ENCODE data around the gene TIMM10B. TPM values are rescaled to one million over a fixed set of nuclear protein-coding genes. Genes with fewer than 3 reads are reported as not detected.

TIMM10B gene, protein sequence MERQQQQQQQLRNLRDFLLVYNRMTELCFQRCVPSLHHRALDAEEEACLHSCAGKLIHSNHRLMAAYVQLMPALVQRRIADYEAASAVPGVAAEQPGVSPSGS
- 83.2 TPM for total RNA-seq

DNA sequence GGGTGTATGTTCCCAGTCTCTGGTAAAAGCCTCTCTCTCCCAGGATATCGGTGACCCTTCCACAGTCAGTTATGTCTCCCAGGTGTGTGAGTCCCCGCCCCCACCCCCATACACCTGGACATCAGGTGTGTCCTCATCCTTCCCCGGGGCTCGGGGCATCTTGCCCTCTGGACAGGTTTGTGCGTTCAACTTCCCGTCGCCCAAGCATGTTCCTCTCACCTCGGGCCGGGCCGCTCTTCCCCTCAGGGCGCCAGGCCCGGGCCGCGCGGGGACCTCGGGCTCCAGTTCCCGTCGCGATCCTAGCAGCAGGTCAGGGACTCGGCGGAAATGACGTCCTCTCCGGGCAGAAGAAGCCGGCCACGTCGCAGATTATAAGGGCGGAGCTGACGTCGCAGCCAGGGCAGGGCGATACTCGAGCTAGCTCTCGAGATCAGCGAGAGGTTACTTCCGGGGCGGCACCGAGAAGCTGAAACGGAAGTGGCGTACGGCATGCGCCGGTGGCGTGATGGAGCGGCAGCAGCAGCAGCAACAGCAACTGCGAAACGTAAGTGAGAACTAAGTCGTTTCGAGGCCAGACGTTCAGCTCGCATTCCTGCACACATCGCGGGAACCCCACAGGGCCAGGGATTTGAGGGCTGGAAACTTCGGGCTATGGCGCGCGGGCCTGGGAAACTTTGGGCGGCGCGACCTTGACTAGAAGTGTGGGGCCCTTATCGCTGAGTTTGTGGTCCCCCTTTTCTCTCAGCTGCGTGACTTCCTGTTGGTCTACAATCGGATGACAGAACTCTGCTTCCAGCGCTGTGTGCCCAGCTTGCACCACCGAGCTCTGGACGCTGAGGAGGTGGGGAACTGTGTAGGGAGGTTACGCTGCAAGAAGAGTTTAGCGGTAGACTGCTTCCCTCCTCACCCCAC is at the start of gene TIMM10B, which contains the start of gene ARFIP2:
Gene TIMM10B, plus strand, starts transcription at position 490 of the 912 bp plus-strand sequence. Its CDS starts 16 bp downstream, at position 506.
Gene ARFIP2, minus strand, starts transcription at position 320 of the 912 bp plus-strand sequence. CDS start 910 bp downstream, outside the sequence.
- DNase-seq (ENCODE audit: low read depth in 2 of 3, low spot score in 2 of 3) = peak; percentile 89 to 98 (median 98)

DNA sequence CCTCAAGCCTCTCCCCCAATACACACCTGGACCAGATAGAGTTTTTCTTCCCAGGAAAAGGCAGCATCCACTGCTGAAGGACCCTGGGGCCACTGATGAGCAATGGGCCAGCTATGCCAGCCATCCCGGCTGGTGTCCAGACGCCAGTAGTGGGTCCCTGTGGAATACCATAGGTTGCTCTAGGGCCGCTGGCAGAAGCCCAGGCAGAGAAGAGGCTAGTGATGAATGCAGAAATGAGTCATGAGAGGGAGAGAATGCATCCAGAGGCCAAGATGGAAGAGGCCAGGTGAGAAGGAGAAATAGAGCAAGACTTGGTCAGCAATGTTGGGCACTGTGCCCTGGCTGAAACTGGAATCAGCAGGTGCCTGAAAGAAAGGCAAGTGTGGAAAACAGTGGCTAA is 49.4 kb upstream of the TIMM10B start:
- DNase-seq (ENCODE audit: low read depth in 2 of 3, low spot score in 2 of 3) = no peak

DNA sequence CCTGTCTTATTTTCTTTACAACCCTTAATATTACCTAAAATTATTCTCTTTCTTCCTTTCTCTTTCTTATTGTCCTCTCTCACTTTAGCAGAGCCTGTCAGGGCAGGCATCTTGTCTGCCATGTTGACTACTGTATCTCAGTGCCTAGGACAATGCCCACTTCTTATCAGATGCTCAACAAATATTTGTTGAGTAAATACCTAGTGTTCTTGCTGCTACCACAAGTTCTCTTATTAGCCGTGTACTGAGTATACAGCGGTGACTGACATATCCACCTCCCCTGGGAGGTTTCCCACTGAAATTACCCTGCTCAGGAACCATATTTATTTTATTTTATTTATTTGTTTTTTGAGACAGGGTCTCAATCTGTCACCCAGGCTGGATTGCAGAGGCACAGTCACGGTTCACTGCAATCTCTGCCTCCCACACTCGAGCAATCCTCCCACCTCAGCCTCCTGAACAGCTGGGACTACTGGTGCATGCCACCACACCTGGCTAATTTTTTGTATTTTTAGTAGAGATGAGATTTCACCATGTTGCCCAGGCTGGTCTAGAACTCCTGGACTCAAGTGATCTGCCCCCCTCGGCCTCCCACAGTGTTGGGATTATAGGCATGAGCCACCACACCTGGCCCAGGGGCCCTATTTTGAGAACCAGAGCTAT is 47.2 kb upstream of the TIMM10B start:
- DNase-seq (ENCODE audit: low read depth in 2 of 3, low spot score in 2 of 3) = no peak

DNA sequence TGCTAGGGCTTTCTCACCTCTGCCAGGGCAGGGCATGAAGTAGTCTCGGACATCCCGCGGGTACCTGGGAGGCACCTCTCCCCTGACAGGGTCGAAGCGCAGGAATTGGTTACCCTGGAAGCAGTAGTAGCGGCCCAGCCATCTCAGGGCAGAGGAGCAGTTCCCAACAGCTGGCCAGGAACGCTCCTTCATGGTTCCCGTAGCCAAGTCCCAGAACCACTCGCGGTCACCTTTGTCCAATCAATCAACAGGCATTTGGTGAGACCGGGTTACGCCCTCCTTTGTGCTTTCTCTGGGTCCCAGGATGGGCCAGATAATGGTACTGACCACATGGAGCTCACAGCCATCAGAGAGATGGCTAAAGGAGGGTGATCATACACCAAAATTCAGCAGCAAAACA is 43.9 kb upstream of the TIMM10B start:
- no peak for DNase-seq (ENCODE audit: low read depth in 2 of 3, low spot score in 2 of 3)

DNA sequence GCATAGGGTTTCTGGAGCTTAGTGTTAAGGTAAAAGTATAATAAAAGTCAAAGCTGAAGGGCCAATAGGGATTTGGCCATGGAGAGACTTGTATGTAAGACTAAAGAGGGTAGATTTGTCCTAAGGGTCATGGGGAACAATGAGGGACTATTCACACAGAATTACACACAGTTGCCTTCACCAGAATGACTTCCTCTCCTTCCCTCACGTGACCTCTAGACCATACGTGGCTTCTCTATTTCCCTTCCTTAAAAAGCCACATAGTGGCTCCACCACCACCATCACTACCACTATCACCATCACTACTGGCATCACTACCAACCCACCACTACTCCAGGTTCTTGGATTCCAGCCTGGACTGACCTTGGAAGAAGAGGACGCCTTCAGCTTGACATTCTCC is 43.3 kb upstream of the TIMM10B start:
- peak in 2 of 3 donors; percentile 35 to 59 for DNase-seq (ENCODE audit: low read depth in 2 of 3, low spot score in 2 of 3)

DNA sequence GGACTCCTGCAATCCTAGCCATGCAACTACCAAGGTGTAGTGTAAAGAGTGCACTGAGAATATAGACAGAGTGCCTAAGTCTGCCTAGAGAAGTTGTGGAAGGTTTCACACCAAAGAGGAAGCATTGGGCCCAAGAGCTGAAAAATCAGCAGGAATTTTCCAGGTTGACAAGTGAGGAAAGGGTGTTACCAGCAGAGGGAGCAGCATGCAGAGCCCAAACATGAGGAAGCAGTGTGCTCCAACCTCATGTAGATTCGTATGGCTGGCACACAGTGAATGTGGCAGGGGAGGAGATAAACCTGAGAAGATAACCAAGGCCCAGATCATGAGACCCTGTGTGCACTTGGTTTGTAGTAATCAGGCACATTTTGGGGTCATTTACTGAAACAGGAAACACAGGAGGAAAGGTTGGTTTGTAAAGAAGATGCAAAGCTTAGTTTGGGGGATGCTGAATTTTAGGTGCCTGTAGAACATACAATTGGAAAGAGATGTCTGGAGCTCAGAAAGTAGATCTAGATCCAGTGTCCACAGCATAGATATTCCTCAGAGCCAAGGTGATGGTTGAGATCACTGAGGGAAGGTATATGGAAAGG is 42.2 kb upstream of the TIMM10B start:
- peak in 2 of 3 donors; percentile 48 to 59 for DNase-seq (ENCODE audit: low read depth in 2 of 3, low spot score in 2 of 3)

DNA sequence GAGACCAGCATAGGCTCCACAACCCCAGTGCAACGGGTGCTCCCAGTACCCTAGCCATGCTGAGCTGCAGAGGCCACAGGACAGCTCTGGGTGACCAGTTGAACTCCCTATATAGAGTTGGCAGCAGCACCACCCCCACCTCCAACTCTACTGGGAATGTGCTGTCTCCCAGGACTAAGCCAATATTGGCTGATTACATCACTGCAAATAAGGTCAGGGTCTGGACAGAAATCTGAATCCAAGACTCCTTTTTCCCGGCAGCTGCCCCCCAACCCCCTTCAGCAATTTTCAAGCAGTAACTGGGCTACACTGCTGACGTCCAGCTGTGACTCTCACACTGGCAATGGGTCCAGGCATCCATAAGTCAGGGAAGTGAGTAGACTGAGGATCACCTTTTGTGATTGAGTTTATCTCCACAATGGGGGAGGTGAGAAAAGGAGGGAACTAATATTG is 40.4 kb upstream of the TIMM10B start, which contains the start of gene HPX:
Gene HPX, minus strand, starts transcription at position 82 of the 453 bp plus-strand sequence. Its CDS starts 24 bp downstream, at position 58.
- DNase-seq (ENCODE audit: low read depth in 2 of 3, low spot score in 2 of 3) = no peak

DNA sequence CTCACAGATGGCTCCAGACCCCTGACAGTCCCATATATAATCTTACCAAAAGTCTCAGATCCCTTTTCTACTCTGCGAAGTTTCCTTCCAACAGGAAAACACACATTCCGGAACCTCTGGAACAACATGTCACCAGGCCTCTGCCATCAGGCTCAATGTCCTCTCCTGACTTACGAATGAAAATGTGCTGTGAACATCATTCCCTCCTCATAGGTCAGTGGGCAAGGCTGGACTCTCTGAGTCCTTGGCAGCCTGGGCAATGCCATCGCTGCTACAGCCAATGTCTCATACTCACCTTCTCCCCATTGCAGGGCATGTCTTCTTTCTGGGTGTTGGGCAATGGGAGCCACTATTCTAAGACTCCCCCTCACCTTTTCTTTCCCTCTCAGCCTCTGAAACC is 38.9 kb upstream of the TIMM10B start:
- no peak for DNase-seq (ENCODE audit: low read depth in 2 of 3, low spot score in 2 of 3)

DNA sequence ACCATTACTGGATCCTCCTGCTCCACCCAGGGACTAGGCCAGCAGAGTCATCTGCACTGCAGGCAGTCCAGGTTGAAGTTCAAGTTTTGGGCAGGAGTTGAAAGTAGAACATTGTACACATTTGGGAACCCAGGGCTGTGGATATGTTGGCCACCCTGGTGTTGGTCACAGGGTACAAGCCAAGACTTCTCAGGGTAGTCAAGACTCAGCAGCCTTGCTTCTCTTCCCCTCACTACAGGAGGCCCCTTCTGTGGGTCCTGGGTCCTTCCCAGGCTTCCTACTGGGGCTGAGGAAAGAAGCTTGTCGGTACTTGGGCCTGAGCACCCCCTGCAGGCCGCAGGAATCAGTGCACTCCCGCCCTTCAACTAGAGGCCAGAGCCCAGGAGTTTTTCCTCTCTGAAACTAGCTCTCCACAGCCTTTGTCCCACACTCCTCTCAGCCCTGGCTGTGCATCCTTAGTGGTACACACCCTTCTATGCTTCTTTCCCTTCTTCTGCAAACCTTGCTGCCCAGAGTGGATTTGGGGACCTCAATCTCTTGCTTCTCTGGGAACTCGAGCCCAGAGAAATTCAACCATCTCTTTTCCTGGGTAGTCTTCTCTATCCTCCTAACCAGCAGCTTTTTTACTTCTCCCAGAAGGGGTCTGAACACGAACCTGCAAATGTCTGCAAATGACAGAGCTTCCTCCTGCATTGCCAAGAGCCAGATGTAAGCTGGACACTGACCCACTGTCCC is 37.9 kb upstream of the TIMM10B start:
- peak; percentile 37 to 61 (median 42) for DNase-seq (ENCODE audit: low read depth in 2 of 3, low spot score in 2 of 3)

DNA sequence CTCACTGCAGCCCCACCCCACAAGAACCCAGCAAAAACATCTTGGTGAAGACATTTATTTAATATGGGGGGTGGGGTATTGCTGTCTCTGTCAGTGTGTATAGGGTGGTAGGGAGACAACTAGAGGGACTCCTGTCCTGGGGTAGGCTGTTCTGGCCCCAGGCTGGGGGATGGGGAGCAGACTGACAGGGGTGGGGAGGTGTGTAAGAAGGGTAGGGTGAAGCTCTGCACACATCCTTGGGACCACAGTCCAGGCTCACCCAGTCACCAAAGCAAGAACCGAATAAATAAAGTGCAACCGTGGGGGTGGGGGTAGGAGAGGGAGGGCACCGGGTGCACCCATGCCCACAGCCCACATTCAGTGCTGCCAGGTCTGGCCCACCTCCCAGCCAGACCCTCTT is 32.7 kb upstream of the TIMM10B start:
- no peak for DNase-seq (ENCODE audit: low read depth in 2 of 3, low spot score in 2 of 3)

DNA sequence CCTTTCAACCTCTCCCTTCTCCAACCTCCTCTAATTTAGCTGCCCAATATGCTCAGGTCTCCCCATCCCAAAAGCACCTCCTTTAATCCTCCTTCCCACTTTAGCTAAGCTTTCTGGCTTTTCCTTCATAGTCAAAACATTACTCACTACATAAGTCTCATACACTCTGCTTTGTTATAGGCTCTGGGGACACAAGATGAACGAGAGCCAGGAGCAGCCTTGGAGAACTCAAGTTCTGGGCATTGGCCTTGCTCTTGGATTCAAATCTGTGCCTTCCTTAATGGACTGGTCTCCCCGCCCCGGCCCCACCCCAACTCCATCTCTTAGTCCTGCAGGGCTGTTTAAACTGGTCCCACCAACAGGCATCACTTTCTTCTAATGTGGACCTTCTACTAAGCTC is 29.1 kb upstream of the TIMM10B start:
- DNase-seq (ENCODE audit: low read depth in 2 of 3, low spot score in 2 of 3) = no peak

DNA sequence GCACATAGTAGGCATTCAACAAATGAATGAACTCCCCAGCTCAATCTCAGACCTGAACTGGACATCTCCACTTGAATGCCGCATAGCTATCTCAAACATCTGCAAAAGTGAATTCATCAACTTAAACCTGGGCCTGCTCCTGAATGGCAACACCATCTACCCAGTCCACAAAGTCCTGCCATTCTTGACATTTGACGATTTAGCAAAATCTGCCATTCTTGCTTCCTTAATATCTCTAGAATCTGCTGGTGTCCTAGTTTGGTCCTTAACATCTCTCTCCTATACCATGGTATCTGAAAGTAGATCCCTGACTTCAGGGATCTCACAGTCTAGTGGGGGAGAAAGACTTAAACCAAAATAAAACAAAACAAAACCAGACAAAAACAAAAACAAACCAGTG is 28.1 kb upstream of the TIMM10B start:
- no peak for DNase-seq (ENCODE audit: low read depth in 2 of 3, low spot score in 2 of 3)

DNA sequence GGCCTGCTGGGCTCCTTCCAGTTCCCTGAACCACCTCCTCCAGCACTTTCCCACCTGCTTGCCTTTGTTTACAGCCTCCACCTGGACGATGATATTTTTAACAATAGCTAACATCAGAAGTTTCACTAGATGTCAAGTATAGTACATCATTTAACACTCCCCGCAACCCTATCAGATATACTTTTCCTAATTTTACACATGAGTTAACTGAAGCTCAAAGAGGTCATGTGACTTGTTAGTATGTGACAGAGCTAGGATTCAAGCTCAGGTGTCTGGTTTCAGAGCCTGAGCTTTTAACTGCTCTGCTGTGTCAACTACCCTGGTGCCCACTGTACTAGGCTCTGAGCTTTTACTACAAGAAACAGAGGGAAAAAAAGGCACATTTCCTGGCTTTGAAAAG is 26.2 kb upstream of the TIMM10B start:
- DNase-seq (ENCODE audit: low read depth in 2 of 3, low spot score in 2 of 3) = no peak

DNA sequence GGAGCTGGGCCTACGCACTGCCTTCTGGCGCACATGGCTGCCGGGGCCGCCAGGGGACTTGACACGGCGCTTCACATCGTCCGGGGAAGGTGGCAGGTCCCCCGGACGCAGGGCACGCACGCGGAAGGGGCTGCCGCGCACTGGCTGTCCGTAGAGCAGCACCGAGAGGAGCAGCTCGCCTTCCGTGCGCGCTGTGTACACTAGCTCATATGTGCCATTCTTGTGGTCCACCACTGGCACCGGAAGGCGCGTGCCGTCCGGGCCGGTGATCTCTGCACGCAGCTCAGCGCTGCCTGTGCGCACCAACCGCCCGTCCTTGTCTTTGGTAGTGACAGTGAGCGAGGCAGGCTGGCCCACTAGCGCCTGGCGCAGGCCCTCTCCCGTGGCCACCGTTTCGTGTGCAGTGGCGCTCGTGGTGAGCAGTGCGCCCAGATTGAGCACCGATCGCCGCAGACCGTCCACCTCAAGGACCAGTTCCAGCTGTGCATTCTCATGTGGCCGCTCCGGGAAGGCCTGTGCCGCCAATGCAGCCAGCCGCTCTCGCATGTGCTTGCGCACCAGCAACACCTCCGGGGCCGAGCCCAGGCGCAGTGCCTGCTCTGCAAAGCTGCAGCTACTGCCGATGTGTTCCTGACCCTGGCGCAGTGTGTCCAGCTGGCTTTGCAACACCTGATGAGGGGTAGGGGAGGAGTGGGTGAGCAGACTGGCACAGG is 24.8 kb upstream of the TIMM10B start:
- DNase-seq (ENCODE audit: low read depth in 2 of 3, low spot score in 2 of 3) = no peak

DNA sequence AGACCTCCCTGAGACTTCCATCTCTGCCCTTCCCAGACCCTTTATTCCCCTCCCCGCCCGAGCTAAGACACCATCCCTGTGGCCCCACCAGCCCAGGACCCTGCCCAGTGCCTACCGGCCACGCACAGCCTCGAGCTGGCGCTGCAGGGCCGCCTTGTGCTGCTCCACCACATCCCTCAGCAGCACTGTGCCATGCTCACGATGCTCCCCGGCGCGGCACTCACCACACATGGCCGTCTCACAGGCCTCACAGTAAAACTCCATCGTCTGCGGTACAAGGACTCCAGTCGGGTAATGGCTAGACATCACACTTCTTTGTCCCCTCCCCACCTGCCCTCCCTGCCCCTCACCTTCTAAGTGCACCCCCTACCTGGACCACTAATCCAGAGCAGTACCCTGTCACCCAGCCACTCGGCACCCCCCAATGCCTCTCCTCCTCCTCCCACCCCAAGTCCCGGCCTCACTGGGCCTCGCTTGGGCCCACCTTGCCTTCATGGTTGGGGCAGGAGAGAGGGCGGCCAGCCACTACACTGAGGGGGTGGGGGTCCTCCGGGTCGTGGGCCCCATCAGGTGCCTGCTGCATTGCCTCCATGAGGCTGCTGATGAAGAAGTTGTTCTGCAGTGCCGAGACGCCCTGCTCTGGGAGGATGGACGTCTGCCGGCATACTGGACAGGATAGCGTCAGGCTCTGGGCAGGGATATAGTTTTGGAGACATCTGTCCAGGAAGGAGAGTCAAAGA is 23.6 kb upstream of the TIMM10B start:
- no peak for DNase-seq (ENCODE audit: low read depth in 2 of 3, low spot score in 2 of 3)

DNA sequence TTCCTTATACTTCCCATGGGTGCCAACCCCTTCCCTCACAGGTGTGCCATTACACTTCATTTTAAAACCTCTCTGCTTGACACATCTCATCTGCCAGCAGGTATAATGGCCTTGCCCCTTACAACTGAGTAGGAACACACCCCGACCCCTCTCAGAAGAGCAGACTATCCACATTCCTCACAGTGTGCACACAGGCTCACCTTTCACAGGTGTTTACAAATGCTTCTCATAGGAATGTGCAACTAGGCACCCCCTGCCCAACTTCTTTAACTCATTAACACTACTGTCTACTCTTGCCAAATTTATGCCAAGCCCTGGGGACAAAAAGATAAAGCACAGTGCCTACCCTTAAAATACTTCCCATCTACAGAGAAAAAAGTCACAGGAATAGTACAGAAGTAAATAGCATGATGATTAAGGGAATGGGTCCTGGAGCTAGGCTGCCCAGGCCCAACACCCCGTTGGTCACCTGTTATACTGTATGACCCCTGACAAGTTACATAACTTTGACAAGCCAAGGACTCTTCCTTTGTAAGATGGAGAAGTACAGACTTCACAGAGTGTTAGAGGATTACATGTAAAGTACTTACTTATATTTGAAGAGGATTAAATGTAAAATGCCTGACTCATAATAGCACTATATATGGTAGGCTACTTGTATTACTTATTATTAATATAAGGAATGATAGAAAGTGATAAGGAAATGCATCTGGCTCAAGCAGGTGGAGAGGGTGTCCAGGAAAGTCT is 22.8 kb upstream of the TIMM10B start:
- no peak for DNase-seq (ENCODE audit: low read depth in 2 of 3, low spot score in 2 of 3)

DNA sequence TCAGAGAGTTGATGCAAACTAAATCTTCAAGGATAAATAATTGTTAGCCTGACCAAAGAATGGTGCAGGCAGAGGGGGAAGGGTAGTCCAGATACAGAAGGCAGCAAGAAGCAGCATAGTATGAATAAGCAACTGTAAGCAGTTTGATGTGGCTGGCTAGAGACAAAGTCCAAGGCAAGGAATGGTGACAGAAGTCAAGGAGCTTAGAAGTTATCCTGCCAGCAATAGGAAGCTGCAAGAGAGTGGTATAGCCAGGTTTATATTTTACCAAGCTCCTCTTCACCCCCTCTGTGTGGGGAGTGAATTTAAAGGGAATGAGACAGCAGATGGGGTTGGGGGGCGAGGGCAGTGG is 22.2 kb upstream of the TIMM10B start:
- DNase-seq (ENCODE audit: low read depth in 2 of 3, low spot score in 2 of 3) = no peak
